Esophagus muscularis mucosa (tissue), 4 donors: Measurements from ENCODE around the gene MAP1LC3A. TPM values are rescaled to one million over a fixed set of nuclear protein-coding genes. Genes with fewer than 3 reads are reported as not detected.
A peak's percentile ranks its signal among the peaks of the same experiment; 100 is the strongest.

Experiments
- DNase-seq: peaks from one replicate; pipeline ENCODE4 v3.0.0-alpha.2; 2017; ENCODE audit errors: extremely low spot score
- H3K27ac ChIP-seq, 4 donors: fragments of 200-600 bp; sonication (generic); replicated peaks in 1 of 4; 1 replicate in 3 of 4; 2 replicates in 1 of 4; pipeline ENCODE4 v1.5.1; 2016 to 2019; ENCODE audit warnings: mild to moderate bottlenecking in 1 of 4
- H3K27me3 ChIP-seq, 4 donors: fragments of 200-600 bp; sonication (generic); one replicate each; pipeline versions ENCODE4 v1.5.1 to v1.6.0; 2016 to 2019
- H3K36me3 ChIP-seq, 4 donors: fragments of 200-600 bp; sonication (generic); one replicate each; pipeline ENCODE4 v1.5.1; 2016 to 2019
- H3K4me1 ChIP-seq, 4 donors: fragments of 200-600 bp; sonication (generic); one replicate each; pipeline ENCODE4 v1.5.1; 2016 to 2019
- H3K4me3 ChIP-seq, 4 donors: fragments of 200-600 bp; sonication (generic); 1 replicate in 2 of 4; 2 replicates in 2 of 4; pipeline ENCODE4 v1.5.1; 2016 to 2019; ENCODE audit warnings: mild to moderate bottlenecking in 4 of 4, moderate library complexity in 1 of 4
- H3K9me3 ChIP-seq, 4 donors: fragments of 200-600 bp; sonication (generic); 1 replicate in 3 of 4; 2 replicates in 1 of 4; pipeline ENCODE4 v1.5.1; 2016 to 2019
- CTCF ChIP-seq, 3 experiments: fragments of 200-600 bp in 2 of 3; fragments of 450-650 bp in 1 of 3; sonication (generic) in 2 of 3; IDR thresholded peaks; one replicate each; pipeline ENCODE4 v1.5.1; 2017 to 2019; ENCODE audit warnings: antibody characterized with exemption in 3 of 3, mild to moderate bottlenecking in 2 of 3, moderate library complexity in 1 of 3
- EP300 ChIP-seq: sonication (generic); formaldehyde crosslinking; IDR thresholded peaks from one replicate; pipeline ENCODE4 v1.6.1; 2017; ENCODE audit warnings: antibody characterized with exemption
- POLR2A ChIP-seq: fragments of 450-650 bp; IDR thresholded peaks from one replicate; pipeline ENCODE4 v1.6.1; 2017; ENCODE audit warnings: antibody characterized with exemption, moderate library complexity, mild to moderate bottlenecking, low read depth
- POLR2AphosphoS5 ChIP-seq, 2 donors: sonication (generic); formaldehyde crosslinking; IDR thresholded peaks; one replicate each; pipeline ENCODE4 v1.6.1; 2017; ENCODE audit warnings: antibody characterized with exemption in 2 of 2
- WGBS: methylation state at CpG from one replicate; pipeline ENCODE4 v1.1.5; 2018; 5-methylcytosine and 5-hydroxymethylcytosine counted together
- intact Hi-C: fragments of 100-400 bp; cut with DNase I; formaldehyde crosslinking; loops from one replicate; pipeline ENCODE4 v1.15.1; 2023
- total RNA-seq, 4 donors: library from RNA; depleted of rRNA; stranded (reverse); fragments of >200 nt; gene quantifications; one replicate each; pipeline versions ENCODE4 v1.1.0 to v1.2.1, GENCODE V29; 2016

The MAP1LC3A gene
- total RNA-seq, 4 donors from 2014 or later: 83.9 to 152 (median 111) TPM

GRCh38 chr20:34578025-34578424 is 19.5 kb downstream of the MAP1LC3A start:
- no peak overlapping the region for H3K4me3 ChIP-seq
- DNase-seq: no peak
- H3K9me3 ChIP-seq: no peaks in the 10 kb centered on the region
- TF ChIP-seq EP300 (no peak), CTCF (IDR thresholded peaks at IDR 0.05) (no peak), POLR2A (no peak), POLR2AphosphoS5 (IDR thresholded peaks at IDR 0.05) (no peak)
- peak overlapping the region in 3 of 4 donors; percentile 1 to 37 (median 25) for H3K27ac ChIP-seq
- peaks cover 20 to 39% (median 31%) of the 10 kb centered on the region in 4 donors for H3K4me1 ChIP-seq
- H3K27me3 ChIP-seq: no peaks in the 10 kb centered on the region
- intact Hi-C loops: loop anchor here (2.0 to 5.0 kb wide), 2 partner anchors 129 to 191 kb away; no protein-coding TSS in a partner anchor
- peaks cover 5 to 46% (median 25%) of the 10 kb centered on the region in 4 donors for H3K36me3 ChIP-seq
- 63% methylated on average over 2 of the region's 2 CpGs for WGBS

- 83% methylated on average over 6 of the region's 6 CpGs for WGBS
- no peak for TF ChIP-seq EP300
- no peak for TF ChIP-seq CTCF (IDR thresholded peaks at IDR 0.05)
- TF ChIP-seq POLR2A: no peak
- no peak for TF ChIP-seq POLR2AphosphoS5 (IDR thresholded peaks at IDR 0.05)
- Histone ChIP-seq H3K4me3 (no peak overlapping the region), H3K4me1 (peaks cover 22 to 43% (median 31%) of the 10 kb centered on the region in 4 donors), H3K36me3 (peaks cover 5 to 46% (median 23%) of the 10 kb centered on the region in 4 donors), H3K27ac (peak overlapping the region in 3 of 4 donors; percentile 1 to 37 (median 25)), H3K9me3 (no peaks in the 10 kb centered on the region), H3K27me3 (no peaks in the 10 kb centered on the region)
- intact Hi-C loops: loop anchor here (2.0 to 5.0 kb wide), 2 partner anchors 129 to 190 kb away; no protein-coding TSS in a partner anchor
- peak; percentile 62 for DNase-seq
Measured at GRCh38 chr20:34578521-34578920, 20.0 kb downstream of the MAP1LC3A start.

GRCh38 chr20:34579191-34579978 is 20.9 kb downstream of the MAP1LC3A start:
- DNase-seq: peak; percentile 90
- H3K4me1 ChIP-seq: peaks cover 22 to 43% (median 31%) of the 10 kb centered on the region in 4 donors
- no peaks in the 10 kb centered on the region for H3K9me3 ChIP-seq
- peaks cover 5 to 45% (median 20%) of the 10 kb centered on the region in 4 donors for H3K36me3 ChIP-seq
- H3K27ac ChIP-seq: peak overlapping the region in 2 of 4 donors; percentile 10 to 37
- H3K27me3 ChIP-seq: no peaks in the 10 kb centered on the region
- TF ChIP-seq POLR2A: no peak
- peak in 1 of 2 donors; percentile 54 for TF ChIP-seq POLR2AphosphoS5 (IDR thresholded peaks at IDR 0.05)
- peak; percentile 61 to 79 (median 62) for TF ChIP-seq CTCF (IDR thresholded peaks at IDR 0.05)
- TF ChIP-seq EP300: no peak
- 52% methylated on average over 11 of the region's 11 CpGs for WGBS
- intact Hi-C loops: loop anchor here (2.0 to 5.0 kb wide), 2 partner anchors 128 to 189 kb away; no protein-coding TSS in a partner anchor
- H3K4me3 ChIP-seq: no peak overlapping the region

- TF ChIP-seq CTCF (IDR thresholded peaks at IDR 0.05) (no peak), POLR2AphosphoS5 (IDR thresholded peaks at IDR 0.05) (no peak), POLR2A (no peak), EP300 (no peak)
- H3K36me3 ChIP-seq: peaks cover 0 to 45% (median 20%) of the 10 kb centered on the region in 4 donors
- no peak overlapping the region for H3K4me3 ChIP-seq
- intact Hi-C loops: loop anchor here (2.0 to 5.0 kb wide), 2 partner anchors 127 to 189 kb away; no protein-coding TSS in a partner anchor
- peaks cover 22 to 43% (median 31%) of the 10 kb centered on the region in 4 donors for H3K4me1 ChIP-seq
- no peaks in the 10 kb centered on the region for H3K9me3 ChIP-seq
- peak overlapping the region in 1 of 4 donors; percentile 1 for H3K27ac ChIP-seq
- no peaks in the 10 kb centered on the region for H3K27me3 ChIP-seq
- peak; percentile 74 for DNase-seq
- WGBS: 92% methylated on average over 7 of the region's 7 CpGs
Measured at GRCh38 chr20:34579979-34580940, 21.7 kb downstream of the MAP1LC3A start.
